ENCODE results near the gene RNU5B-1.

- TF ChIP-seq, protein P1, sequence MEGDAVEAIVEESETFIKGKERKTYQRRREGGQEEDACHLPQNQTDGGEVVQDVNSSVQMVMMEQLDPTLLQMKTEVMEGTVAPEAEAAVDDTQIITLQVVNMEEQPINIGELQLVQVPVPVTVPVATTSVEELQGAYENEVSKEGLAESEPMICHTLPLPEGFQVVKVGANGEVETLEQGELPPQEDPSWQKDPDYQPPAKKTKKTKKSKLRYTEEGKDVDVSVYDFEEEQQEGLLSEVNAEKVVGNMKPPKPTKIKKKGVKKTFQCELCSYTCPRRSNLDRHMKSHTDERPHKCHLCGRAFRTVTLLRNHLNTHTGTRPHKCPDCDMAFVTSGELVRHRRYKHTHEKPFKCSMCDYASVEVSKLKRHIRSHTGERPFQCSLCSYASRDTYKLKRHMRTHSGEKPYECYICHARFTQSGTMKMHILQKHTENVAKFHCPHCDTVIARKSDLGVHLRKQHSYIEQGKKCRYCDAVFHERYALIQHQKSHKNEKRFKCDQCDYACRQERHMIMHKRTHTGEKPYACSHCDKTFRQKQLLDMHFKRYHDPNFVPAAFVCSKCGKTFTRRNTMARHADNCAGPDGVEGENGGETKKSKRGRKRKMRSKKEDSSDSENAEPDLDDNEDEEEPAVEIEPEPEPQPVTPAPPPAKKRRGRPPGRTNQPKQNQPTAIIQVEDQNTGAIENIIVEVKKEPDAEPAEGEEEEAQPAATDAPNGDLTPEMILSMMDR (conservative IDR thresholded peaks at IDR 0.05; ENCODE audit: low read length): no peak
- no peak for TF ChIP-seq EZH2phosphoT487 (IDR thresholded peaks at IDR 0.05; ENCODE audit: borderline replicate concordance, low read depth, low read length)
These were observed 23.3 kb downstream of the RNU5B-1 start for GRCh38 chr15:65327651-65328393.

All from OCI-LY7 (cell line).